Loucy (cell line): Measurements from ENCODE around the gene KLF2.
A peak's percentile ranks its signal among the peaks of the same experiment; 100 is the strongest.

Experiments
- H2AFZ ChIP-seq: fragments of 200-600 bp; sonication (generic); 2 replicates; pipeline ENCODE4 v1.6.0; 2016; ENCODE audit warnings: antibody characterized with exemption, mild to moderate bottlenecking, low read length, moderate library complexity
- H3F3A ChIP-seq: fragments of 200-600 bp; 2 replicates; pipeline ENCODE4 v1.6.0; 2016; ENCODE audit warnings: antibody characterized with exemption, low read depth, mild to moderate bottlenecking
- H3K27me3 ChIP-seq: fragments of 200-600 bp; sonication (generic); 2 replicates; pipeline ENCODE4 v1.6.1; 2014; ENCODE audit warnings: low read length, mild to moderate bottlenecking; ENCODE audit not compliant: insufficient read depth, poor library complexity, severe bottlenecking
- H3K36me3 ChIP-seq: fragments of 200-600 bp; sonication (generic); 2 replicates; pipeline ENCODE4 v1.6.1; 2016; ENCODE audit warnings: low read length; ENCODE audit not compliant: insufficient read depth
- H3K4me1 ChIP-seq: fragments of 200-600 bp; sonication (generic); 2 replicates; pipeline ENCODE4 v1.5.1; 2014; ENCODE audit warnings: low read length, mild to moderate bottlenecking; ENCODE audit not compliant: insufficient read depth, poor library complexity, severe bottlenecking
- H3K4me2 ChIP-seq: fragments of 200-600 bp; sonication (generic); 2 replicates; pipeline ENCODE4 v1.6.0; 2014; ENCODE audit warnings: antibody characterized with exemption, low read length, low read depth, mild to moderate bottlenecking; ENCODE audit not compliant: poor library complexity, severe bottlenecking
- H3K4me3 ChIP-seq: fragments of 200-600 bp; sonication (generic); 2 replicates; pipeline ENCODE4 v1.5.1; 2014; ENCODE audit warnings: low read length, mild to moderate bottlenecking, mixed read lengths; ENCODE audit not compliant: poor library complexity, severe bottlenecking
- H3K79me2 ChIP-seq: fragments of 200-600 bp; sonication (generic); 2 replicates; pipeline ENCODE4 v1.6.1; 2014; ENCODE audit warnings: low read length; ENCODE audit not compliant: insufficient read depth
- H3K9ac ChIP-seq: fragments of 200-600 bp; sonication (generic); 2 replicates; pipeline ENCODE4 v1.6.0; 2014; ENCODE audit warnings: mild to moderate bottlenecking, low read depth, low read length, moderate library complexity; ENCODE audit not compliant: poor library complexity, severe bottlenecking
- H3K9me2 ChIP-seq: fragments of 200-600 bp; sonication (generic); replicated peaks from 2 replicates; pipeline ENCODE4 v1.6.1; 2016; ENCODE audit warnings: low read depth, low read length, mixed read lengths
- H3K9me3 ChIP-seq: fragments of 200-600 bp; sonication (generic); 2 replicates; pipeline ENCODE4 v1.6.1; 2014; ENCODE audit warnings: mild to moderate bottlenecking, antibody characterized with exemption, low read length, low read depth; ENCODE audit not compliant: insufficient read depth
- H4K20me1 ChIP-seq: fragments of 200-600 bp; sonication (generic); 2 replicates; pipeline ENCODE4 v1.6.0; 2014; ENCODE audit warnings: antibody characterized with exemption, low read length, mild to moderate bottlenecking; ENCODE audit not compliant: insufficient read depth, poor library complexity, severe bottlenecking
- EZH2phosphoT487 ChIP-seq: fragments of 200-600 bp; IDR thresholded peaks from 2 replicates; pipeline ENCODE4 v1.6.1; 2018; ENCODE audit warnings: antibody characterized with exemption, mild to moderate bottlenecking, moderate library complexity, borderline replicate concordance
- TF ChIP-seq, protein P1 (sequence below): fragments of 200-600 bp; sonication (generic); conservative IDR thresholded peaks from 2 replicates; pipeline ENCODE4 v1.5.1; 2014; ENCODE audit warnings: mild to moderate bottlenecking, antibody characterized with exemption, low read length

The KLF2 gene

DNA sequence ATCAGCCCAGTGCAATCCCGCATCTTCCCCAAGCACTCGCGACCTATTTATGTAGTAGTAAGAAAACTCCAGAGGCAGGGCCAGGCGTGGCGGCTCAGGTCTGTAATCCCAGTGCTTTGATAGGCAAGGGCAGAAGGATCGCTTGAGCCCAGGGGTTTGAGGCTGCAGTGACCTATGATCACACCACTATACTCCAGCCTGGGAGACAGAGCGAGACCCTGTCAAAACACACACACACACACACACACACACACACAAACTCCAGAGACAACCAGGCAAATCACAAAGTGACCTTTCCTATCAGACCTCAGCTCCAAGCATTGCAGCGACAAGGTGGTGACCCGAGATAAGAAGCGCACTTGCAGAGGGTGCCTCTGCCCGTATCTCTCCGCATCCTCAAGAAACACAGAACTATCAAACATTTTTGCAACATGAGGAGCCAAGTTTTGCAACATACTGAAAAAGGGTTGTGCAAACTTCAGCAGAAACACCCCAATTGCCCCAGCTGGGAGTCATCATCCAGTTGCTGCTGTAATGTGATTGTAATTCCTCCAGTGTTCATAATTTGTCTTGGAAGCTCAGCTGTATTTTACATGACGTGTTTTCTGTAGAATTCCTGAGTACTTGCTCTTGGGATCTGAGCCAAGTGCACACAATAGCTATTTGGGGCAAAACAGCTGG, 8.7 kb upstream of the KLF2 start:
- Histone ChIP-seq H3K27me3 (no peaks in the 10 kb centered on the region), H3K4me3 (no peak overlapping the region), H3K9me2 (no peaks in the 10 kb centered on the region), H3K9ac (no peak overlapping the region), H3K4me2 (no peak overlapping the region), H3K9me3 (no peaks in the 10 kb centered on the region), H2AFZ (no peak overlapping the region), H3K4me1 (peaks cover 8% of the 10 kb centered on the region), H4K20me1 (no peaks in the 10 kb centered on the region), H3K36me3 (no peaks in the 10 kb centered on the region), H3F3A (no peaks in the 10 kb centered on the region), H3K79me2 (no peaks in the 10 kb centered on the region)
- TF ChIP-seq, protein P1, sequence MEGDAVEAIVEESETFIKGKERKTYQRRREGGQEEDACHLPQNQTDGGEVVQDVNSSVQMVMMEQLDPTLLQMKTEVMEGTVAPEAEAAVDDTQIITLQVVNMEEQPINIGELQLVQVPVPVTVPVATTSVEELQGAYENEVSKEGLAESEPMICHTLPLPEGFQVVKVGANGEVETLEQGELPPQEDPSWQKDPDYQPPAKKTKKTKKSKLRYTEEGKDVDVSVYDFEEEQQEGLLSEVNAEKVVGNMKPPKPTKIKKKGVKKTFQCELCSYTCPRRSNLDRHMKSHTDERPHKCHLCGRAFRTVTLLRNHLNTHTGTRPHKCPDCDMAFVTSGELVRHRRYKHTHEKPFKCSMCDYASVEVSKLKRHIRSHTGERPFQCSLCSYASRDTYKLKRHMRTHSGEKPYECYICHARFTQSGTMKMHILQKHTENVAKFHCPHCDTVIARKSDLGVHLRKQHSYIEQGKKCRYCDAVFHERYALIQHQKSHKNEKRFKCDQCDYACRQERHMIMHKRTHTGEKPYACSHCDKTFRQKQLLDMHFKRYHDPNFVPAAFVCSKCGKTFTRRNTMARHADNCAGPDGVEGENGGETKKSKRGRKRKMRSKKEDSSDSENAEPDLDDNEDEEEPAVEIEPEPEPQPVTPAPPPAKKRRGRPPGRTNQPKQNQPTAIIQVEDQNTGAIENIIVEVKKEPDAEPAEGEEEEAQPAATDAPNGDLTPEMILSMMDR, result no peak
- no peak for TF ChIP-seq EZH2phosphoT487

- Histone ChIP-seq H3K9ac (no peak overlapping the region), H3K79me2 (no peaks in the 10 kb centered on the region)
Observed at GRCh38 chr19:16316506-16316882, 8.1 kb upstream of the KLF2 start.

GRCh38 chr19:16319481-16319880, 5.1 kb upstream of the KLF2 start:
- no peak overlapping the region for H2AFZ ChIP-seq

More at GRCh38 chr19:16316506-16316882, 8.1 kb upstream of the KLF2 start:
- Histone ChIP-seq H3K36me3 (no peaks in the 10 kb centered on the region), H3K9me2 (no peaks in the 10 kb centered on the region), H2AFZ (no peak overlapping the region), H3F3A (no peaks in the 10 kb centered on the region), H3K9me3 (no peaks in the 10 kb centered on the region), H4K20me1 (no peaks in the 10 kb centered on the region), H3K4me2 (no peak overlapping the region), H3K4me1 (peaks cover 8% of the 10 kb centered on the region), H3K27me3 (no peaks in the 10 kb centered on the region), H3K4me3 (no peak overlapping the region)
- TF ChIP-seq EZH2phosphoT487, result no peak
- TF ChIP-seq, protein P1, result no peak

More at GRCh38 chr19:16319481-16319880, 5.1 kb upstream of the KLF2 start:
- no peak for TF ChIP-seq EZH2phosphoT487
- TF ChIP-seq, protein P1, result no peak
- no peaks in the 10 kb centered on the region for H3K9me2 ChIP-seq
- H3K9me3 ChIP-seq, result no peaks in the 10 kb centered on the region
- no peaks in the 10 kb centered on the region for H4K20me1 ChIP-seq
- H3F3A ChIP-seq, result no peaks in the 10 kb centered on the region
- H3K79me2 ChIP-seq, result no peaks in the 10 kb centered on the region
- no peak overlapping the region for H3K4me3 ChIP-seq
- peaks cover 8% of the 10 kb centered on the region for H3K4me1 ChIP-seq
- no peaks in the 10 kb centered on the region for H3K36me3 ChIP-seq
- peaks cover 5% of the 10 kb centered on the region for H3K27me3 ChIP-seq
- H3K4me2 ChIP-seq, result peak overlapping the region; percentile 32
- H3K9ac ChIP-seq, result no peak overlapping the region
